Heart right ventricle (tissue), 16 donors: Measurements from ENCODE around the gene GPR139. TPM values are rescaled to one million over a fixed set of nuclear protein-coding genes. Genes with fewer than 3 reads are reported as not detected.

Experiments
- ATAC-seq, 8 donors: fragments of 200-7000 bp; cut with Tn5 transposase; one replicate each; pipeline ENCODE4 v1.9.1; 2020; ENCODE audit warnings: mild to moderate bottlenecking in 8 of 8, moderate library complexity in 8 of 8, moderate number of reproducible peaks in 1 of 8
- DNase-seq, 2 donors: peaks; one replicate each; pipeline ENCODE4 v3.0.0-alpha.2; 2020
- H3K27ac ChIP-seq, 10 donors: fragments of 200-600 bp; sonication (generic) in 2 of 10; one replicate each; pipeline versions ENCODE4 v1.5.0 to v1.8.0; 2020 to 2022; ENCODE audit warnings: mild to moderate bottlenecking in 3 of 10
- H3K27me3 ChIP-seq, 7 donors: fragments of 200-600 bp; one replicate each; pipeline ENCODE4 v1.8.0; 2021 to 2022; ENCODE audit warnings: mild to moderate bottlenecking in 2 of 7
- H3K36me3 ChIP-seq, 9 donors: fragments of 200-600 bp; sonication (generic) in 1 of 9; one replicate each; pipeline versions ENCODE4 v1.5.0 to v1.8.0; 2020 to 2022; ENCODE audit warnings: mild to moderate bottlenecking in 2 of 9
- H3K4me1 ChIP-seq, 9 donors: fragments of 200-600 bp; sonication (generic) in 1 of 9; one replicate each; pipeline versions ENCODE4 v1.5.0 to v1.8.0; 2020 to 2022; ENCODE audit warnings: mild to moderate bottlenecking in 4 of 9
- H3K4me3 ChIP-seq, 10 donors: fragments of 200-600 bp; sonication (generic) in 2 of 10; one replicate each; pipeline versions ENCODE4 v1.5.0 to v1.8.0; 2020 to 2022; ENCODE audit warnings: mild to moderate bottlenecking in 7 of 10, moderate library complexity in 2 of 10
- H3K9me3 ChIP-seq, 11 donors: fragments of 200-600 bp in 10 of 11; sonication (generic) in 2 of 11; one replicate each; pipeline versions ENCODE4 v1.5.0 to v1.8.0; 2013 to 2022; ENCODE audit warnings: mild to moderate bottlenecking in 2 of 11, control low read depth in 1 of 11, moderate library complexity in 1 of 11
- CTCF ChIP-seq, 9 donors: fragments of 200-600 bp; sonication (generic) in 2 of 9; IDR thresholded peaks; one replicate each; pipeline versions ENCODE4 v1.5.0 to v1.8.0; 2021 to 2022; ENCODE audit warnings: antibody characterized with exemption in 9 of 9, mild to moderate bottlenecking in 5 of 9, moderate library complexity in 1 of 9
- WGBS, 2 donors: extraction: QIAGEN DNeasy Blood & Tissue Kit; methylation state at CpG; one replicate each; pipeline ENCODE4 v1.1.7; 2013; ENCODE audit warnings: inconsistent platforms in 1 of 2; 5-methylcytosine and 5-hydroxymethylcytosine counted together
- intact Hi-C, 10 donors: fragments of 100-400 bp; cut with DNase I; formaldehyde crosslinking; loops; one replicate each; pipeline versions ENCODE4 v1.11.1 to v1.14.2; 2022
- long read RNA-seq, 3 donors: library from polyadenylated mRNA; unstranded; transcript quantifications; one replicate each; pipeline ENCODE4 v2.0.0, GENCODE V29; 2020 to 2021
- polyA plus RNA-seq, 2 donors: library from polyadenylated mRNA; stranded (reverse); fragments of 200-250 nt; gene quantifications; one replicate each; pipeline ENCODE4 v1.2.3, GENCODE V29; 2013
- total RNA-seq, 10 donors: library from RNA; stranded (reverse); fragmentation: NEBNext Ultra II Directional in 3 of 10; extraction: Animal tissue kit (Norgen Biotek cat#: 25700) in 3 of 10; gene quantifications; one replicate each; pipeline versions ENCODE4 v1.2.1 to v1.2.4, GENCODE V29; 2021 to 2023
- donor health status: Arrhythmogenic right ventricular cardiomyopathy.
- donor health status: ischemic (EF 13 %, LVEDD 7.1; RV severe dilation, severe dysfunction).
- donor health status: healthy with polysubstance abuse.
- donor health status: DM: no; HTN: yes; CAD: no.
- donor health status: DM: no; HTN: no; CAD: no.
- donor health status: ischemic (EF 25% LVEDD 6.9; RV normal size, moderate dysfunction).
- donor health status: ischemic (EF 25% LVEDD 5.7; RV mildly dilated, moderate dysfunction).
- donor health status: healthy.
- donor health status: DM: yes; HTN: yes; CAD: no.
- donor health status: Ischemic cardiomyopathy.
- donor health status: ischemic (EF 35%, LVEDD 5.7; RV mildly dilated, moderate dysfunction).
- donor health status: nonischemic (EF 11% LVEDD 7.7; RV severe dilation, severe dysfunction).
- donor health status: DM: yes; HTN: yes; CAD: no.
- donor health status: PGD.
- donor health status: ischemic (EF 29% LVEDD 5.4; RV normal size, mild dysfunction).
- donor health status: nonischemic (EF 23%, LVEDD 6.1; RV moderate dilation, normal function).

GPR139 gene
- total RNA-seq (not detected), polyA plus RNA-seq (not detected)
- long read RNA-seq, donor 1 = 0 reads
- long read RNA-seq, donor 2 = 0 reads
- long read RNA-seq, donor 3 = 0 reads

- Histone ChIP-seq H3K27me3 (peaks cover 4 to 87% (median 56%) of the 10 kb centered on the region in 7 donors), H3K9me3 (peaks cover 0 to 9% (median 0%) of the 10 kb centered on the region in 11 donors), H3K4me1 (peaks cover 0 to 6% (median 0%) of the 10 kb centered on the region in 9 donors), H3K36me3 (no peaks in the 10 kb centered on the region), H3K27ac (no peak within 1 kb of the TSS), H3K4me3 (peak within 1 kb of the TSS in 1 of 10 donors; percentile 14)
- WGBS, 2 donors = 1 to 2% methylated on average over 76 of the region's 76 CpGs
- DNase-seq (no peak), ATAC-seq (no peak)
- no peak for TF ChIP-seq CTCF (IDR thresholded peaks at IDR 0.05)
- intact Hi-C loops = loop anchor here in 1 of 10 donors (10.0 kb wide), 1 partner anchor 59 kb away; no protein-coding TSS in a partner anchor
Measured at GRCh38 chr16:20073203-20074098, at the start of gene GPR139. Gene GPR139 (minus strand): TSS chr16:20073890. CDS start chr16:20073616, 274 bp downstream.

GRCh38 chr16:20122011-20122410 lies 48.3 kb upstream of the GPR139 start:
- TF ChIP-seq CTCF (IDR thresholded peaks at IDR 0.05) = no peak
- Histone ChIP-seq H3K36me3 (no peaks in the 10 kb centered on the region), H3K27ac (no peak overlapping the region), H3K4me3 (no peak overlapping the region), H3K9me3 (peaks cover 0 to 20% (median 9%) of the 10 kb centered on the region in 11 donors), H3K4me1 (no peaks in the 10 kb centered on the region), H3K27me3 (peaks cover 0 to 33% (median 0%) of the 10 kb centered on the region in 7 donors)
- ATAC-seq (no peak), DNase-seq (no peak)
- WGBS, 2 donors = 78 to 79% methylated on average over 8 of the region's 8 CpGs
- intact Hi-C loops = loop anchor here in 1 of 10 donors (10.0 kb wide), 1 partner anchor 77 kb away; no protein-coding TSS in a partner anchor

DNA sequence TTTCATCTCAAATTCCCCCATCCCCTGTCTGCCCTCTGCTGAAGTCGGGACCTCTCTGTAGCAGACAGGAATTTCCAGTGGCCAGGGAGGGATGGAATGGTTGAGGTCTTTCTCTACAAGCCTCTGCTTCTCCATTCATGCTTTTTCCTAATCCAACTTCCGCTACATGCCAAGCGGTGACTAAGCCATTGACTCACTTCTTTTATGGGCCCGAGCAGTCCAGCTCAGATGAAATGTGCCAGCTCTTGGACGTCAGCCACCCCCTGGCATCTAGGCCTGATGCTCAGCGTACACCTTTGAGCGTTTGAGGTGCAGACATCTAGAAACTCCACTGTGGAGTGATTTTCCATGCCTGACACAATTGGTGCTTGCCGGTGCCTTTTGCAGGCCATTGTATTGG lies 40.7 kb upstream of the GPR139 start:
- H3K27me3 ChIP-seq = peaks cover 0 to 23% (median 8%) of the 10 kb centered on the region in 7 donors
- WGBS, 2 donors = 72 to 80% methylated on average over 8 of the region's 8 CpGs
- no peaks in the 10 kb centered on the region for H3K36me3 ChIP-seq
- H3K4me3 ChIP-seq = no peak overlapping the region
- ATAC-seq (no peak), DNase-seq (no peak)
- no peaks in the 10 kb centered on the region for H3K9me3 ChIP-seq
- H3K4me1 ChIP-seq = no peaks in the 10 kb centered on the region
- no peak for TF ChIP-seq CTCF (IDR thresholded peaks at IDR 0.05)
- H3K27ac ChIP-seq = no peak overlapping the region
- intact Hi-C loops = no loop called here

GRCh38 chr16:20111143-20111542 lies 37.5 kb upstream of the GPR139 start:
- Histone ChIP-seq H3K27me3 (peaks cover 0 to 31% (median 7%) of the 10 kb centered on the region in 7 donors), H3K4me3 (no peak overlapping the region), H3K36me3 (no peaks in the 10 kb centered on the region), H3K4me1 (no peaks in the 10 kb centered on the region), H3K9me3 (no peaks in the 10 kb centered on the region), H3K27ac (no peak overlapping the region)
- intact Hi-C loops = no loop called here
- WGBS, 2 donors = 87 to 88% methylated on average over 3 of the region's 3 CpGs
- DNase-seq = no peak
- TF ChIP-seq CTCF (IDR thresholded peaks at IDR 0.05) = no peak
- no peak for ATAC-seq
